Mucosa of descending colon (tissue), 3 donors: Measurements from ENCODE around the gene ATAD5. TPM values are rescaled to one million over a fixed set of nuclear protein-coding genes. Genes with fewer than 3 reads are reported as not detected.
"Not testable (repeated sequence)": the region's sequence is repeated elsewhere in the genome, so short reads cannot be mapped to it uniquely, and the experiment has no call there.

Source experiments
- ATAC-seq: fragments of 200-7000 bp; cut with Tn5 transposase; one replicate; pipeline ENCODE4 v1.9.1; 2020; ENCODE audit warnings: mild to moderate bottlenecking, moderate library complexity
- DNase-seq, 3 donors: peaks; one replicate each; pipeline ENCODE4 v3.0.0-alpha.2; 2020
- H3K36me3 ChIP-seq: fragments of 200-600 bp; one replicate; pipeline ENCODE4 v1.8.0; 2021; ENCODE audit warnings: low read depth, mild to moderate bottlenecking
- H3K4me1 ChIP-seq: fragments of 200-600 bp; one replicate; pipeline ENCODE4 v1.8.0; 2021; ENCODE audit warnings: low read depth, mild to moderate bottlenecking
- H3K4me3 ChIP-seq: fragments of 200-600 bp; one replicate; pipeline ENCODE4 v1.8.0; 2021; ENCODE audit warnings: mild to moderate bottlenecking
- H3K9me3 ChIP-seq: fragments of 200-600 bp; one replicate; pipeline ENCODE4 v1.8.0; 2021; ENCODE audit warnings: mild to moderate bottlenecking
- CTCF ChIP-seq: fragments of 200-600 bp; IDR thresholded peaks from one replicate; pipeline ENCODE4 v1.8.0; 2022; ENCODE audit warnings: antibody characterized with exemption, mild to moderate bottlenecking
- intact Hi-C, 2 donors: fragments of 100-400 bp; cut with DNase I in 1 of 2; cut with micrococcal nuclease in 1 of 2; formaldehyde crosslinking; loops; one replicate each; pipeline versions ENCODE4 v1.11.0 to v1.11.1; 2022; cut with DNase I, micrococcal nuclease
- total RNA-seq, 3 donors: library from RNA; stranded (reverse); fragmentation: NEBNext Ultra II Directional in 2 of 3; extraction: Animal tissue kit (Norgen Biotek cat#: 25700) in 2 of 3; gene quantifications; one replicate each; pipeline versions ENCODE4 v1.2.1 to v1.2.4, GENCODE V29; 2021 to 2023
- donor health status: DM: no; HTN: no; CAD: no; lungs with moderate emphysema.
- donor health status: DM: no; HTN: no; CAD: no.
- donor health status: DM: no; HTN: yes; CAD: no.

ATAD5 gene
- total RNA-seq, 3 donors from 2014 or later: 1.5 to 5.7 (median 2.4) TPM

DNA sequence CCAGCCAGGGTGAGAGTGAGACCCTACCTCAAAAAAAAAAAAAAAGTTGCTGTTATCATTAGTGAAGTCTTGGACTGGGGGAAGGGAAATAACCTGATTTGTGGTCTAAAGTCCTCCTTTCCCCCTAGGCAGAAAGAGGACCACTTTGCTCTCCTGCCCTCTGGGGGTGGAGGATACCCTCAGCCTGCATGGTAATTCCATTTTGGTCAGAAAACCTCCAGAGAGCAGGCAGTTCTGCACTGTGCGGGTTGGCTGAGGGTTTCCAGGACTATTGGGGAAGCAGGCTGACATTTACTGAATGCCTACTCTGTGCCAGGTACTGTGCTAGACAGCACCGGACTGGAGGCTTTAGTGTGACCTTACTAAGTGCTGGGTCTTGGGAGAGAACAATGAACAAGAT lies 92.6 kb downstream of the ATAD5 start:
- Histone ChIP-seq H3K4me1 (peaks cover 14% of the 10 kb centered on the region), H3K9me3 (no peaks in the 10 kb centered on the region), H3K4me3 (no peak overlapping the region), H3K36me3 (no peaks in the 10 kb centered on the region)
- TF ChIP-seq CTCF: no peak
- intact Hi-C loops: no loop called here
- ATAC-seq (no peak), DNase-seq (no peak)

DNA sequence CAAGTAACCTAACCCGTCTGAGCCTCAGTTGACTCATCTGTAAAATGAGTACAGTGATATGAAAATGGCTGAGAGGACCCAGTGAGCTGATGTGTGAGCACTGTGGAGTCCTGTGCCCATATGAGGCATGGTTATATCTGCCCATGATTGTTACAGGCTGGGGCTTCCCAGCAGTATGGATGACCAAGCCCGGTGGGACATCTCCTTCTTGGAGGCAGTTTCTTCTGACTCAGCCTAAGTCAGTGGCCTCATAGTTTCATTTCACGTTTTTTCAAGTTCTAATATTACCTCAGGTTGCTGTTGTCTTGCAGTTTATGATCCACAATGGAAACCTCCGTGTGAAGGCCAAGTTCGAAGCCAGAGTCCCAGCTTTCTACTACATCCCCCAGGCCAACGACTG lies 94.8 kb downstream of the ATAD5 start:
- DNase-seq: no peak
- Histone ChIP-seq H3K4me3 (no peak overlapping the region), H3K4me1 (peaks cover 13% of the 10 kb centered on the region), H3K9me3 (no peaks in the 10 kb centered on the region), H3K36me3 (no peaks in the 10 kb centered on the region)
- no peak for TF ChIP-seq CTCF
- no peak for ATAC-seq
- intact Hi-C loops: no loop called here

GRCh38 chr17:30927756-30928155 lies 96.0 kb downstream of the ATAD5 start:
- H3K9me3 ChIP-seq: no peaks in the 10 kb centered on the region
- no peak for TF ChIP-seq CTCF
- no peaks in the 10 kb centered on the region for H3K36me3 ChIP-seq
- H3K4me3 ChIP-seq: no peak overlapping the region
- ATAC-seq (no peak), DNase-seq (no peak)
- intact Hi-C loops: no loop called here
- H3K4me1 ChIP-seq: peaks cover under 1% of the 10 kb centered on the region

DNA sequence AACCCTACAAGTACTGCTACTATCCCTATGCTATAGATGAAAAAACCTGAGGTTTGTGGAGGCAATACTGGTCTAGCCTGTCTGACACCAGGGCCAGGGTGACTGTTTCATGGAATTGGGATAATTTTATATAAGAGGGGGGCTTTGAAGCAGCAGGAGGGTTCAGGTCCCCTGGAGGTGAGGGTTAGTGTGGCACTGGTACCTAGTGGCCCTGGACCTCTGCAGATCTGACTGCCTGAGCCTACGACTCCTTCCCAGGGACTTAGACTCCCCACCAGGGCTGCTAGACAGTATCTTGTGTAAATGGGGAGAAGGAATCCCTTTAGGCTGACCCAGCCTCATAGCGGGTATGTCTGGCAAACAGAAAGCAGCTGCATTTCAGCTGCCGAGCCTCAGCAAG lies 96.8 kb downstream of the ATAD5 start:
- Histone ChIP-seq H3K9me3 (no peaks in the 10 kb centered on the region), H3K36me3 (no peaks in the 10 kb centered on the region), H3K4me1 (no peaks in the 10 kb centered on the region), H3K4me3 (no peak overlapping the region)
- intact Hi-C loops: no loop called here
- ATAC-seq (no peak), DNase-seq (no peak)
- TF ChIP-seq CTCF: no peak

- DNase-seq: no peak
- Histone ChIP-seq H3K9me3 (no peaks in the 10 kb centered on the region), H3K36me3 (no peaks in the 10 kb centered on the region), H3K4me3 (no peak overlapping the region), H3K4me1 (no peaks in the 10 kb centered on the region)
- no peak for ATAC-seq
- no peak for TF ChIP-seq CTCF
- intact Hi-C loops: no loop called here
These were observed 97.4 kb downstream of the ATAD5 start for GRCh38 chr17:30929081-30929633.

DNA sequence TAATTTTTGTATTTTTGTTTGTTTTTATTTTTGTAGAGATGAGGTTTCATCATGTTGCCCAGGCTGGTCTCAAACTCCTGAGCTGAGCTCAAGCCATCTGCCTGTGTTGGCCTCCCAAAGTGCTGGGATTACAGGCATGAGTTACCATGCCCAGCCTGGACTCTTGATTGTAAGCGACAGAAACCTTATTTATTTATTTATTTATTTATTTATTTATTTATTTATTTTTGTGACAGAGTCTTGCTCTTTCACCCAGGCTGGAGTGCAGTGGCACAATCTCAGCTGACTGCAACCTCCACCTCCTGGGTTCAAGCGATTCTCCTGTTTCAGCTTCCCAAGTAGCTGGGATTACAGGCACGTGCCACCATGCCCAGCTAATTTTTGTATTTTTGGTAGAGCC lies 98.1 kb downstream of the ATAD5 start:
- intact Hi-C loops, ATAC-seq, H3K4me1 ChIP-seq, H3K9me3 ChIP-seq, H3K4me3 ChIP-seq, H3K36me3 ChIP-seq, DNase-seq: not testable (repeated sequence)
